GM23338 (cell line): ENCODE results near the gene ASPDH. TPM values are rescaled to one million over a fixed set of nuclear protein-coding genes. Genes with fewer than 3 reads are reported as not detected.

Experiments
- ATAC-seq: fragments of 200-7000 bp; cut with Tn5 transposase; 3 replicates; pipeline ENCODE4 v1.9.1; 2020
- DNase-seq: peaks from one replicate; pipeline ENCODE4 v3.0.0-alpha.2; 2015; ENCODE audit warnings: low spot score
- H2AFZ ChIP-seq: fragments of 200-600 bp; sonication (generic); 2 replicates; pipeline ENCODE4 v1.8.0; 2016; ENCODE audit warnings: antibody characterized with exemption, mild to moderate bottlenecking, moderate library complexity
- H3F3A ChIP-seq: fragments of 200-600 bp; sonication (generic); replicated peaks from 2 replicates; pipeline ENCODE4 v1.8.0; 2017; ENCODE audit warnings: antibody characterized with exemption, mixed run types, low read depth
- H3K27ac ChIP-seq: fragments of 200-600 bp; sonication (generic); 2 replicates; pipeline ENCODE4 v1.6.1; 2016; ENCODE audit warnings: low read depth
- H3K27me3 ChIP-seq: fragments of 200-600 bp; sonication (generic); 2 replicates; pipeline ENCODE4 v1.8.0; 2016; ENCODE audit warnings: mild to moderate bottlenecking, mixed run types, moderate library complexity; ENCODE audit not compliant: insufficient read depth
- H3K36me3 ChIP-seq: fragments of 200-600 bp; sonication (generic); 2 replicates; pipeline ENCODE4 v1.8.0; 2016; ENCODE audit warnings: mild to moderate bottlenecking; ENCODE audit not compliant: insufficient read depth
- H3K4me1 ChIP-seq: fragments of 200-600 bp; sonication (generic); 2 replicates; pipeline ENCODE4 v1.8.0; 2016; ENCODE audit warnings: mild to moderate bottlenecking, moderate library complexity; ENCODE audit not compliant: insufficient read depth
- H3K4me2 ChIP-seq: fragments of 200-600 bp; sonication (generic); 2 replicates; pipeline ENCODE4 v1.7.1; 2017; ENCODE audit warnings: mixed run types
- H3K4me3 ChIP-seq: fragments of 200-600 bp; sonication (generic); 2 replicates; pipeline ENCODE4 v1.6.1; 2016; ENCODE audit warnings: mixed run types
- H3K79me2 ChIP-seq: fragments of 200-600 bp; sonication (generic); replicated peaks from 2 replicates; pipeline ENCODE4 v1.8.0; 2017; ENCODE audit warnings: mild to moderate bottlenecking; ENCODE audit not compliant: insufficient read depth
- H3K9me2 ChIP-seq: fragments of 200-600 bp; sonication (generic); 2 replicates; pipeline ENCODE4 v1.8.0; 2017; ENCODE audit not compliant: insufficient read depth
- H4K20me1 ChIP-seq: fragments of 200-600 bp; sonication (generic); replicated peaks from 2 replicates; pipeline ENCODE4 v1.8.0; 2017; ENCODE audit warnings: mild to moderate bottlenecking; ENCODE audit not compliant: insufficient read depth
- H3K27ac Mint-ChIP-seq: 2 replicates; pipeline ENCODE4 v1.8.0; 2020; ENCODE audit warnings: inconsistent platforms, mild to moderate bottlenecking, moderate library complexity, mixed read lengths
- H3K27me3 Mint-ChIP-seq: 3 replicates; pipeline ENCODE4 v1.8.0; 2022; ENCODE audit warnings: low read depth, mild to moderate bottlenecking, moderate library complexity, mixed read lengths, inconsistent platforms; ENCODE audit not compliant: insufficient read depth, poor library complexity
- H3K36me3 Mint-ChIP-seq: 3 replicates; pipeline ENCODE4 v1.8.0; 2021; ENCODE audit warnings: low read depth, mild to moderate bottlenecking, inconsistent platforms, moderate library complexity, mixed read lengths
- H3K4me1 Mint-ChIP-seq: 3 replicates; pipeline ENCODE4 v1.8.0; 2020; ENCODE audit warnings: mild to moderate bottlenecking, inconsistent platforms, mixed read lengths
- H3K4me3 Mint-ChIP-seq: 3 replicates; pipeline ENCODE4 v1.8.0; 2021; ENCODE audit warnings: moderate library complexity, mild to moderate bottlenecking, inconsistent platforms, mixed read lengths
- H3K9me3 Mint-ChIP-seq: 3 replicates; pipeline ENCODE4 v1.8.0; 2020; ENCODE audit warnings: moderate library complexity, mild to moderate bottlenecking, inconsistent platforms, mixed read lengths
- CREB1 ChIP-seq: fragments of 250-450 bp; sonication (Bioruptor Pico); IDR thresholded peaks from 2 replicates; pipeline ENCODE4 v1.5.0; 2020; ENCODE audit warnings: low read depth, mild to moderate bottlenecking, moderate library complexity
- EZH2 ChIP-seq: fragments of 200-600 bp; sonication (generic); IDR thresholded peaks from one replicate; pipeline ENCODE4 v1.8.0; 2017; ENCODE audit warnings: antibody characterized with exemption, mild to moderate bottlenecking, low read depth; ENCODE audit not compliant: unreplicated experiment
- ZNF114 ChIP-seq: fragments of 250-450 bp; sonication (Bioruptor Pico); IDR thresholded peaks from 2 replicates; pipeline ENCODE4 v1.5.0; 2020; ENCODE audit warnings: mild to moderate bottlenecking, moderate library complexity
- ZNF331 ChIP-seq: fragments of 250-450 bp; sonication (Bioruptor Pico); IDR thresholded peaks from 2 replicates; pipeline ENCODE4 v1.5.0; 2020; ENCODE audit warnings: low read depth, mild to moderate bottlenecking, moderate library complexity
- polyA plus RNA-seq: library from polyadenylated mRNA; unstranded; fragments of >200 nt; fragmentation: Nextera tagmentation; extraction: Ambion mirVana; gene quantifications from 2 replicates; pipeline ENCODE4 v1.2.1, GENCODE V29; 2016
- total RNA-seq: library from RNA; depleted of rRNA; stranded (reverse); fragments of >200 nt; shearing (Covaris generic); gene quantifications from 2 replicates; pipeline ENCODE4 v1.2.3, GENCODE V29; 2014
- TF ChIP-seq, protein P1 (sequence below): IDR thresholded peaks from 2 replicates; pipeline ENCODE4 v1.6.1; 2016; ENCODE audit warnings: antibody characterized with exemption
- TF ChIP-seq, protein P2 (sequence below): fragments of 250-450 bp; sonication (Bioruptor Pico); IDR thresholded peaks from 2 replicates; pipeline ENCODE4 v1.5.0; 2020; ENCODE audit warnings: mild to moderate bottlenecking, moderate library complexity

ASPDH gene
- total and polyA plus RNA-seq, 2 experiments from 2014 or later = not detected

- TF ChIP-seq, protein P1, sequence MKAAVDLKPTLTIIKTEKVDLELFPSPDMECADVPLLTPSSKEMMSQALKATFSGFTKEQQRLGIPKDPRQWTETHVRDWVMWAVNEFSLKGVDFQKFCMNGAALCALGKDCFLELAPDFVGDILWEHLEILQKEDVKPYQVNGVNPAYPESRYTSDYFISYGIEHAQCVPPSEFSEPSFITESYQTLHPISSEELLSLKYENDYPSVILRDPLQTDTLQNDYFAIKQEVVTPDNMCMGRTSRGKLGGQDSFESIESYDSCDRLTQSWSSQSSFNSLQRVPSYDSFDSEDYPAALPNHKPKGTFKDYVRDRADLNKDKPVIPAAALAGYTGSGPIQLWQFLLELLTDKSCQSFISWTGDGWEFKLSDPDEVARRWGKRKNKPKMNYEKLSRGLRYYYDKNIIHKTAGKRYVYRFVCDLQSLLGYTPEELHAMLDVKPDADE = 0 out of 2 replicates have a peak, but pooled peaks have one; percentile 31
- no peak for TF ChIP-seq ZNF331 (CRISPR knock-in tag)
- TF ChIP-seq CREB1 (CRISPR knock-in tag) = no peak
- TF ChIP-seq ZNF114 (CRISPR knock-in tag) = no peak
Observed at GRCh38 chr19:50476224-50476906, 37.3 kb downstream of the ASPDH start, which contains the start of the genes EMC10 and GARIN5A (continued).

DNA sequence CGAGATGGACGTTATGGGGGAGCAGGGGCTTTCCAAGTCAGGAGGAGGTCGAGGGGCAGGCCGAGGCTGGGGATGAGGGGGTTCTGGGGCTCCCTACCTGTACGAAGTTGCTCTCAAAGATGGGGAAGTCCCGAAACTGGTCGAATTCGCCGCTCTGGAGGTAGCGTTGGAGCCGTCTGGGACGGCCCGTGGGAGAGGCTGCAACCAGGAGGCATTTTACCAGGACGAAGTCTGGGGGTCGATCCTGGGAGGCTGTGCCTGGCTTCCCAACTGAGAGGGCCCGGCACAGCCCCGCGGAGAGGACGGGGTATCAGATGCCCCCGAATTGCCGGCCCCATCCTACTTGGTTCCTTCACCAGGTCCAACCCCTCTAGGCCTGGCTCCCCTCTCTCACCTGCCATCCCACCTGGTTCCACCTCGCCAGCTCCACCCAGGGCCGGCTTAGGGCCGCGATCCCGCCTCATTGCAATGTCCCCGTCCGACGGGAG, 37.9 kb downstream of the ASPDH start:
- Mint-ChIP-seq H3K27me3 (peaks cover 12% of the 10 kb centered on the region), H3K4me1 (no peaks in the 10 kb centered on the region; the same call in 2 of the 3 replicates), H3K4me3 (no peak overlapping the region), H3K36me3 (peaks cover 37% of the 10 kb centered on the region), H3K9me3 (peaks cover 90% of the 10 kb centered on the region), H3K27ac (no peak overlapping the region)
- peak overlapping the region; percentile 57; the same call in 1 of the 2 replicates for H2AFZ ChIP-seq
- H3K79me2 ChIP-seq = peaks cover 25% of the 10 kb centered on the region
- TF ChIP-seq EZH2 = no peak
- TF ChIP-seq, protein P2, sequence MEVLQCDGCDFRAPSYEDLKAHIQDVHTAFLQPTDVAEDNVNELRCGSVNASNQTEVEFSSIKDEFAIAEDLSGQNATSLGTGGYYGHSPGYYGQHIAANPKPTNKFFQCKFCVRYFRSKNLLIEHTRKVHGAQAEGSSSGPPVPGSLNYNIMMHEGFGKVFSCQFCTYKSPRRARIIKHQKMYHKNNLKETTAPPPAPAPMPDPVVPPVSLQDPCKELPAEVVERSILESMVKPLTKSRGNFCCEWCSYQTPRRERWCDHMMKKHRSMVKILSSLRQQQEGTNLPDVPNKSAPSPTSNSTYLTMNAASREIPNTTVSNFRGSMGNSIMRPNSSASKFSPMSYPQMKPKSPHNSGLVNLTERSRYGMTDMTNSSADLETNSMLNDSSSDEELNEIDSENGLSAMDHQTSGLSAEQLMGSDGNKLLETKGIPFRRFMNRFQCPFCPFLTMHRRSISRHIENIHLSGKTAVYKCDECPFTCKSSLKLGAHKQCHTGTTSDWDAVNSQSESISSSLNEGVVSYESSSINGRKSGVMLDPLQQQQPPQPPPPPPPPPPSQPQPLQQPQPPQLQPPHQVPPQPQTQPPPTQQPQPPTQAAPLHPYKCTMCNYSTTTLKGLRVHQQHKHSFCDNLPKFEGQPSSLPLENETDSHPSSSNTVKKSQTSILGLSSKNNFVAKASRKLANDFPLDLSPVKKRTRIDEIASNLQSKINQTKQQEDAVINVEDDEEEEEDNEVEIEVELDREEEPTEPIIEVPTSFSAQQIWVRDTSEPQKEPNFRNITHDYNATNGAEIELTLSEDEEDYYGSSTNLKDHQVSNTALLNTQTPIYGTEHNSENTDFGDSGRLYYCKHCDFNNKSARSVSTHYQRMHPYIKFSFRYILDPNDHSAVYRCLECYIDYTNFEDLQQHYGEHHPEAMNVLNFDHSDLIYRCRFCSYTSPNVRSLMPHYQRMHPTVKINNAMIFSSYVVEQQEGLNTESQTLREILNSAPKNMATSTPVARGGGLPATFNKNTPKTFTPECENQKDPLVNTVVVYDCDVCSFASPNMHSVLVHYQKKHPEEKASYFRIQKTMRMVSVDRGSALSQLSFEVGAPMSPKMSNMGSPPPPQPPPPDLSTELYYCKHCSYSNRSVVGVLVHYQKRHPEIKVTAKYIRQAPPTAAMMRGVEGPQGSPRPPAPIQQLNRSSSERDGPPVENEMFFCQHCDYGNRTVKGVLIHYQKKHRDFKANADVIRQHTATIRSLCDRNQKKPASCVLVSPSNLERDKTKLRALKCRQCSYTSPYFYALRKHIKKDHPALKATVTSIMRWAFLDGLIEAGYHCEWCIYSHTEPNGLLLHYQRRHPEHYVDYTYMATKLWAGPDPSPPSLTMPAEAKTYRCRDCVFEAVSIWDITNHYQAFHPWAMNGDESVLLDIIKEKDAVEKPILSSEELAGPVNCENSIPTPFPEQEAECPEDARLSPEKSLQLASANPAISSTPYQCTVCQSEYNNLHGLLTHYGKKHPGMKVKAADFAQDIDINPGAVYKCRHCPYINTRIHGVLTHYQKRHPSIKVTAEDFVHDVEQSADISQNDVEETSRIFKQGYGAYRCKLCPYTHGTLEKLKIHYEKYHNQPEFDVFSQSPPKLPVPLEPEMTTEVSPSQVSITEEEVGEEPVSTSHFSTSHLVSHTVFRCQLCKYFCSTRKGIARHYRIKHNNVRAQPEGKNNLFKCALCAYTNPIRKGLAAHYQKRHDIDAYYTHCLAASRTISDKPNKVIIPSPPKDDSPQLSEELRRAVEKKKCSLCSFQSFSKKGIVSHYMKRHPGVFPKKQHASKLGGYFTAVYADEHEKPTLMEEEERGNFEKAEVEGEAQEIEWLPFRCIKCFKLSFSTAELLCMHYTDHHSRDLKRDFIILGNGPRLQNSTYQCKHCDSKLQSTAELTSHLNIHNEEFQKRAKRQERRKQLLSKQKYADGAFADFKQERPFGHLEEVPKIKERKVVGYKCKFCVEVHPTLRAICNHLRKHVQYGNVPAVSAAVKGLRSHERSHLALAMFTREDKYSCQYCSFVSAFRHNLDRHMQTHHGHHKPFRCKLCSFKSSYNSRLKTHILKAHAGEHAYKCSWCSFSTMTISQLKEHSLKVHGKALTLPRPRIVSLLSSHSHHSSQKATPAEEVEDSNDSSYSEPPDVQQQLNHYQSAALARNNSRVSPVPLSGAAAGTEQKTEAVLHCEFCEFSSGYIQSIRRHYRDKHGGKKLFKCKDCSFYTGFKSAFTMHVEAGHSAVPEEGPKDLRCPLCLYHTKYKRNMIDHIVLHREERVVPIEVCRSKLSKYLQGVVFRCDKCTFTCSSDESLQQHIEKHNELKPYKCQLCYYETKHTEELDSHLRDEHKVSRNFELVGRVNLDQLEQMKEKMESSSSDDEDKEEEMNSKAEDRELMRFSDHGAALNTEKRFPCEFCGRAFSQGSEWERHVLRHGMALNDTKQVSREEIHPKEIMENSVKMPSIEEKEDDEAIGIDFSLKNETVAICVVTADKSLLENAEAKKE (CRISPR knock-in tag) = no peak
- no peaks in the 10 kb centered on the region for H3K9me2 ChIP-seq
- DNase-seq = no peak
- ATAC-seq = no peak
- H3K36me3 ChIP-seq = peaks cover 3% of the 10 kb centered on the region; the same call in 1 of the 2 replicates
- peak overlapping the region; percentile 55; the same call in 1 of the 2 replicates for H3K4me2 ChIP-seq
- no peaks in the 10 kb centered on the region; the same call in 1 of the 2 replicates for H4K20me1 ChIP-seq
- H3K4me1 ChIP-seq = peaks cover 10% of the 10 kb centered on the region; the same call in 1 of the 2 replicates
- H3K27ac ChIP-seq = no peak overlapping the region
- peak overlapping the region; percentile 97 for H3K4me3 ChIP-seq
- H3F3A ChIP-seq = peaks cover 10% of the 10 kb centered on the region
- no peaks in the 10 kb centered on the region for H3K27me3 ChIP-seq
